ENCODE results near the gene MTF2.
"Not testable (repeated sequence)": the region's sequence is repeated elsewhere in the genome, so short reads cannot be mapped to it uniquely, and the experiment has no call there.

- TF ChIP-seq EZH2 (IDR thresholded peaks at IDR 0.05; ENCODE audit: insufficient read depth, poor library complexity, severe bottlenecking); EZH2phosphoT487 (IDR thresholded peaks at IDR 0.05; ENCODE audit: insufficient read depth, low read depth): not testable (repeated sequence)
These were observed 48.9 kb upstream of the MTF2 start for GRCh38 chr1:93030191-93030590.

Measured in GM23248 (cell line).